Chondrocyte (in vitro differentiated cells): ENCODE results near the gene MYO9B. TPM values are rescaled to one million over a fixed set of nuclear protein-coding genes. Genes with fewer than 3 reads are reported as not detected.
"Not testable (repeated sequence)": the region's sequence is repeated elsewhere in the genome, so short reads cannot be mapped to it uniquely, and the experiment has no call there.

Experiments
- DNase-seq: peaks from one replicate; pipeline ENCODE4 v3.0.0; 2021; ENCODE audit warnings: mixed read lengths, low spot score
- H3K27ac Mint-ChIP-seq: one replicate; pipeline ENCODE4 v1.8.0; 2021; ENCODE audit warnings: mild to moderate bottlenecking, moderate library complexity, mixed read lengths; ENCODE audit not compliant: unreplicated experiment
- H3K27me3 Mint-ChIP-seq: 2 replicates; pipeline ENCODE4 v1.8.0; 2021; ENCODE audit warnings: low read depth, mixed read lengths
- H3K36me3 Mint-ChIP-seq: 2 replicates; pipeline ENCODE4 v1.8.0; 2021; ENCODE audit warnings: low read depth, mixed read lengths
- H3K4me1 Mint-ChIP-seq: 2 replicates; pipeline ENCODE4 v1.8.0; 2021; ENCODE audit warnings: low read depth, mild to moderate bottlenecking, mixed read lengths
- H3K4me3 Mint-ChIP-seq: one replicate; pipeline ENCODE4 v1.8.0; 2021; ENCODE audit warnings: mild to moderate bottlenecking, moderate library complexity, mixed read lengths; ENCODE audit not compliant: unreplicated experiment
- H3K9me3 Mint-ChIP-seq: 2 replicates; pipeline ENCODE4 v1.8.0; 2021; ENCODE audit warnings: low read depth, mixed read lengths
- total RNA-seq: library from RNA; stranded (reverse); gene quantifications from 3 replicates; pipeline ENCODE4 v1.2.1, GENCODE V29; 2021
- TF ChIP-seq, protein P1 (sequence below): fragments of 200-600 bp; sonication (generic); IDR thresholded peaks from 2 replicates; pipeline ENCODE4 v1.5.0; 2021; ENCODE audit warnings: antibody characterized with exemption, mild to moderate bottlenecking, moderate library complexity

Gene MYO9B
- total RNA-seq, 1 donor from 2014 or later = 94.6 TPM

DNA sequence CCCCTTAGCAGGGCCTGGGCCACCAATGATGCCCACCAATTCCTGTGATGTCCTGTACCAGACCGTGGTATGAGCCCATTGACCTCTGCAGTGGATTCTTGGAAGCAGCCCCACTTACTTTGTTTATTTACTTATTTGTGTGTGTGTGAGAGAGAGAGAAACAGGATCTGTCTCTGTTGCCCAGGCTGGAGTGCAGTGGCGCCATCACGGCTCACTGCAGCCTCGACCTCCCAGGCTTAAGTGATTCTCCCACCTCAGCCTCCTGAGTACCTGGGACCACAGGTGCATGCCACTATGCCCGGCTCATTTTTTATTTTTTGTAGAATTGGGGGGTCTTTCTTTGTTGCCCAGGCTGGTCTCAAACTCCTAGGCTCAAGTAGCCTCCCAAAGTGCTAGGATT is 13.0 kb downstream of the MYO9B start:
- Mint-ChIP-seq H3K9me3 (no peaks in the 10 kb centered on the region), H3K4me3 (peak overlapping the region; percentile 33), H3K36me3 (peaks cover 2% of the 10 kb centered on the region), H3K27ac (peak overlapping the region; percentile 94), H3K27me3 (no peaks in the 10 kb centered on the region), H3K4me1 (peaks cover 37% of the 10 kb centered on the region)
- no peak for DNase-seq
- TF ChIP-seq, protein P1, sequence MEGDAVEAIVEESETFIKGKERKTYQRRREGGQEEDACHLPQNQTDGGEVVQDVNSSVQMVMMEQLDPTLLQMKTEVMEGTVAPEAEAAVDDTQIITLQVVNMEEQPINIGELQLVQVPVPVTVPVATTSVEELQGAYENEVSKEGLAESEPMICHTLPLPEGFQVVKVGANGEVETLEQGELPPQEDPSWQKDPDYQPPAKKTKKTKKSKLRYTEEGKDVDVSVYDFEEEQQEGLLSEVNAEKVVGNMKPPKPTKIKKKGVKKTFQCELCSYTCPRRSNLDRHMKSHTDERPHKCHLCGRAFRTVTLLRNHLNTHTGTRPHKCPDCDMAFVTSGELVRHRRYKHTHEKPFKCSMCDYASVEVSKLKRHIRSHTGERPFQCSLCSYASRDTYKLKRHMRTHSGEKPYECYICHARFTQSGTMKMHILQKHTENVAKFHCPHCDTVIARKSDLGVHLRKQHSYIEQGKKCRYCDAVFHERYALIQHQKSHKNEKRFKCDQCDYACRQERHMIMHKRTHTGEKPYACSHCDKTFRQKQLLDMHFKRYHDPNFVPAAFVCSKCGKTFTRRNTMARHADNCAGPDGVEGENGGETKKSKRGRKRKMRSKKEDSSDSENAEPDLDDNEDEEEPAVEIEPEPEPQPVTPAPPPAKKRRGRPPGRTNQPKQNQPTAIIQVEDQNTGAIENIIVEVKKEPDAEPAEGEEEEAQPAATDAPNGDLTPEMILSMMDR = no peak

DNA sequence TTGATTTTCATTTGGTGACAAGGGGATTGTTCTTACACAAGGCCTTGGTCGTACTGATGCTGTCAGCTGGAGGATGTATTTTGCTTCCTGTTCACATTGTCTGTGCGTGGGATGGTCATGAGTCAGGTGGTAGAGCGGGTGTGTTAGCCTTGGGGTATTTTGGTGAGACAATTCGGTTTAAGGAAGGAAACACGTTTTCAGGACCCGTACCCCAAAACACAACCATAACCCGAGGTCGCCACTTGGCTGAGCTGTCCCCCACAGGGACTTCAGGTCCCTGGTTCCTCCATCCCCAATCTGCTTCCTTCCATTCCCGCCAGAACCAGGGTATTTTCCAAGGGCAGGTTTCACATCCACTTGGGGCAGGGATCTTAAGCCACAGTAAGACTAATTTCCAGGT is 15.0 kb downstream of the MYO9B start:
- peaks cover 2% of the 10 kb centered on the region for H3K36me3 Mint-ChIP-seq
- no peak overlapping the region for H3K4me3 Mint-ChIP-seq
- TF ChIP-seq, protein P1 = no peak
- H3K27ac Mint-ChIP-seq = peak overlapping the region; percentile 94
- no peaks in the 10 kb centered on the region for H3K9me3 Mint-ChIP-seq
- DNase-seq = no peak
- no peaks in the 10 kb centered on the region for H3K27me3 Mint-ChIP-seq
- H3K4me1 Mint-ChIP-seq = peaks cover 46% of the 10 kb centered on the region

DNA sequence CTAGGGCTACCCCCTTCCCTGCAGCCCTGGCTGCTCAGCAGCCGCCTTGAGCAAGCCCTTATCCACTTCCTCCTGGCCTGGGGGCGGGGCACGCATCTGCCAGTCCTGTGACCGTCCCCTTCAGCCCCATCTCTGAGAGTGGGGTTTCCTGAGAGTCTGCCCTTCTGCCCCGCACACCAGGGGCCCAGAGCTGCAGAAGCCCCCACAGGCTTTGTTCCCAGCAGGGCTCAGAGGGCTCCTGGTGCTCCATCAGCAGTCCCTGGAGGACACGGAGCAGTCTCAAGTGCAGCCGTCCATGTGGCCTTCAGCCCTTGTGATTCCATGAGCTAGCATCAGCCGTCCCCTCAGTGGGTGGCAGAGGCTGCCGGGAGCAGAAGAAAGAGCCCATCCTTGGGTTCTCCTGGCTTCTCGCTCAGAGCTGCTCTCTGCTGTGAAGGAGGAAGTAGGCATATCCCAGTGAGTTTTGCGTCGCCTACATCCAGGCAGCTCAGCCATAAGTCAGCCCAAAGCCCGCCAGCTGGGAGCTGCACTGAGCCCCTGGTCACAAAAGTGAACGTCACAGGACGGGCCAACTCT is 16.3 kb downstream of the MYO9B start:
- TF ChIP-seq, protein P1 = no peak
- Mint-ChIP-seq H3K9me3 (no peaks in the 10 kb centered on the region), H3K4me1 (peaks cover 50% of the 10 kb centered on the region), H3K4me3 (no peak overlapping the region), H3K27me3 (no peaks in the 10 kb centered on the region), H3K27ac (no peak overlapping the region), H3K36me3 (no peaks in the 10 kb centered on the region)
- no peak for DNase-seq

DNA sequence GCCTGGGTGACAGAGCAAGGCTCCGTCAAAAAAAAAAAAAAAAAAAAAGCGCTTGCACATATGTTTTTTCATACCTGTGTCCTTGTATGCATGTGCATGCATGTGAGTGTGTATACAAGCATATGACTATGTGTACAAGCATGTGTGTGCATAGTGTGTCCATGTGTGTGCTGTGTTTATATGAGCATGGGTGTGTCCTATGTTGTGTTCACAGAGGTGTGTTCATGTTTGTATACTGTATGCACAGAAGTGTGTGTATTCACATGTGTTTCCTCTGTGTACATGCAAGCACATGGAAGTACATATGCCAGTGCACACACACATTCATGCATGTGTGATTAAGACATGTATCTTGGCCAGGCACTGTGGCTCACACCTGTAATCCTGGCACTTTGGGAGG is 17.1 kb downstream of the MYO9B start:
- no peaks in the 10 kb centered on the region for H3K36me3 Mint-ChIP-seq
- peaks cover 49% of the 10 kb centered on the region for H3K4me1 Mint-ChIP-seq
- H3K27ac Mint-ChIP-seq = no peak overlapping the region
- H3K27me3 Mint-ChIP-seq = no peaks in the 10 kb centered on the region
- TF ChIP-seq, protein P1 = no peak
- no peaks in the 10 kb centered on the region for H3K9me3 Mint-ChIP-seq
- H3K4me3 Mint-ChIP-seq = no peak overlapping the region
- DNase-seq = no peak

DNA sequence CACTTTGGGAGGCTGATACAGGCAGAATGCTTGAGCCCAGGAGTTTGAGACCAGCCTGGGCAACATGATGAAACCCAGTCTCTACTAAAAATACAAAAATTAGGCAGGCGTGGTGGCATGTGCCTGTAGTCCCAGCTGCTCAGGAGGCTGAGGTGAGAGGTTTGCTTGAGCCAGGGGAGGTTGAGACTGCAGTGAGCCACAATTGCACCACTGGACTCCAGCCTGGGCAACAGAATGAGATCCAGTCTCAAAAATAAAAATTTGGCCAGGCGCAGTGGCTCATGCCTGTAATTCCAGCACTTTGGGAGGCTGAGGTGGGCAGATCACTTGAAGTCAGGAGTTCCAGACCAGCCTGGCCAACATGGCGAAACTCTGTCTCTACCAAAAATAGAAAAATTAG is 19.1 kb downstream of the MYO9B start:
- peaks cover 43% of the 10 kb centered on the region for H3K4me1 Mint-ChIP-seq
- H3K27ac Mint-ChIP-seq = peak overlapping the region; percentile 81
- not testable (repeated sequence) for H3K36me3 Mint-ChIP-seq, H3K27me3 Mint-ChIP-seq, DNase-seq, H3K9me3 Mint-ChIP-seq
- H3K4me3 Mint-ChIP-seq = peak overlapping the region; percentile 19
